Sigmoid colon (tissue), 7 donors: ENCODE results near the gene ETS1. TPM values are rescaled to one million over a fixed set of nuclear protein-coding genes. Genes with fewer than 3 reads are reported as not detected.
"Not testable (repeated sequence)": the region's sequence is repeated elsewhere in the genome, so short reads cannot be mapped to it uniquely, and the experiment has no call there.

Experiments used
- DNase-seq: peaks from one replicate; pipeline ENCODE4 v3.0.0-alpha.2; 2019
- H3K27ac ChIP-seq, 4 donors: fragments of 200-600 bp; sonication (generic); one replicate each; pipeline ENCODE4 v1.5.1; 2016 to 2019; ENCODE audit warnings: mild to moderate bottlenecking in 1 of 4
- H3K27me3 ChIP-seq, 3 donors: fragments of 200-600 bp; sonication (generic); one replicate each; pipeline ENCODE4 v1.5.1; 2019; ENCODE audit warnings: mild to moderate bottlenecking in 1 of 3
- H3K36me3 ChIP-seq, 4 donors: fragments of 200-600 bp; sonication (generic); one replicate each; pipeline ENCODE4 v1.5.1; 2016 to 2019
- H3K4me1 ChIP-seq, 4 donors: fragments of 200-600 bp; sonication (generic); one replicate each; pipeline ENCODE4 v1.5.1; 2017 to 2019
- H3K4me3 ChIP-seq, 4 donors: fragments of 200-600 bp; sonication (generic); one replicate each; pipeline ENCODE4 v1.5.1; 2017 to 2019; ENCODE audit warnings: mild to moderate bottlenecking in 2 of 4, moderate library complexity in 1 of 4
- H3K9me3 ChIP-seq, 4 donors: fragments of 200-600 bp in 3 of 4; sonication (generic) in 3 of 4; one replicate each; pipeline versions ENCODE4 v1.5.1 to v1.6.1; 2013 to 2019
- EP300 ChIP-seq, 4 donors: sonication (generic); formaldehyde crosslinking; IDR thresholded peaks; one replicate each; pipeline ENCODE4 v1.6.1; 2017; ENCODE audit warnings: antibody characterized with exemption in 4 of 4
- POLR2A ChIP-seq, 2 donors: fragments of 450-650 bp; IDR thresholded peaks; one replicate each; pipeline ENCODE4 v1.6.1; 2016; ENCODE audit warnings: antibody characterized with exemption in 2 of 2, mild to moderate bottlenecking in 2 of 2, moderate library complexity in 2 of 2
- POLR2AphosphoS5 ChIP-seq, 4 donors: sonication (generic); formaldehyde crosslinking; IDR thresholded peaks; one replicate each; pipeline ENCODE4 v1.6.1; 2017; ENCODE audit warnings: antibody characterized with exemption in 4 of 4
- WGBS, 2 donors: extraction: QIAGEN DNeasy Blood & Tissue Kit; methylation state at CpG; one replicate each; pipeline ENCODE4 v1.1.7; 2013; 5-methylcytosine and 5-hydroxymethylcytosine counted together
- intact Hi-C: fragments of 100-400 bp; cut with DNase I; formaldehyde crosslinking; loops from one replicate; pipeline ENCODE4 v1.15.1; 2023
- polyA plus RNA-seq, 3 donors: library from polyadenylated mRNA; stranded (reverse); fragments of 200-250 nt; gene quantifications; one replicate each; pipeline ENCODE4 v1.2.3, GENCODE V29; 2013
- total RNA-seq, 4 donors: library from RNA; depleted of rRNA; stranded (reverse); fragments of >200 nt; gene quantifications; one replicate each; pipeline ENCODE4 v1.1.0, GENCODE V29; 2016
- TF ChIP-seq, protein P1 (sequence below), 4 experiments: fragments of 450-650 bp in 3 of 4; fragments of 200-600 bp in 1 of 4; IDR thresholded peaks; one replicate each; pipeline ENCODE4 v1.5.1; 2016 to 2019; ENCODE audit warnings: antibody characterized with exemption in 4 of 4, mild to moderate bottlenecking in 3 of 4, moderate library complexity in 2 of 4
- donor health status: healthy with polysubstance abuse.
- donor health status: Bipolar disorder and iron deficiency.
- donor health status: healthy.

Gene ETS1
- total and polyA plus RNA-seq, 7 donors, result 12.5 to 122 (median 24.6) TPM

DNA sequence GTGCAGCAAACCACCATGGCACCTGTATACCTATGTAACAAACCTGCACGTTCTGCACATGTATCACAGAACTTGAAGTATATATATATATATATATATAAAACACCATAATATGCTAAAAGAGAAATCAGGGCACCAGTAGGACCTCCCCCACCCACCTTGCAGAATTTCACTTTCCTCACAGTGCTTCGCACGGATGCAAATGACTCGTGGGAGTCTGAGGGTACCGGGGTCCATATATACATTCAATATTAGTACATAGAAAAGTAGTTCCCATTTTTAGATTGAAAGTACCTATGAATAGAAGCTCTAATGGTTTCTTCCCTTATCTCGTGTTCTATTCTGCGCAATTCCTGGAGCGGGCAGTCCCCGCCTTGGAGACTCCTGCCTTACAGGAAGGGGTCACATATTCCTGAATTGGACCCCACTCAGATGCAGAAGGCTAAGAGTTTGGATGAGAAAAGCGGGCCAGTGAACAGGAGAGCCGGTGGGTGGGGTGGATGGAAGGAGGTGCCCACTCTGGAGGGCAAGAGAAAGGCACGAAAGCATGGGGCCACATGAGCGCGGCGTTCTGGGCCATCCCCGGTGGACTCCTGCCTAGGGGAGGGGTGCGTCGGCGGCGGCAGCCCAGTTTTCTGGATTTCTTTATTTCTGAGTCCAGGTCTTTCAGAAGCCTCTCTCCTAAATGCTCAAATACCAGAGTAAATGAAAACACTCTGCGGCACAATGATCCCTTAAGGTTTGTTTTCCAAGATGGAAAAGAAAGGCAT, 136.3 kb downstream of the ETS1 start:
- Histone ChIP-seq H3K27ac (peak overlapping the region; percentile 18 to 33 (median 27)), H3K9me3 (no peaks in the 10 kb centered on the region), H3K27me3 (no peaks in the 10 kb centered on the region), H3K4me3 (peak overlapping the region in 2 of 4 donors; percentile 19 to 26), H3K36me3 (no peaks in the 10 kb centered on the region), H3K4me1 (peaks cover 0 to 25% (median 19%) of the 10 kb centered on the region in 4 donors)
- TF ChIP-seq POLR2A (IDR thresholded peaks at IDR 0.05) (no peak), POLR2AphosphoS5 (IDR thresholded peaks at IDR 0.05) (no peak), EP300 (IDR thresholded peaks at IDR 0.05) (no peak)
- TF ChIP-seq, protein P1, sequence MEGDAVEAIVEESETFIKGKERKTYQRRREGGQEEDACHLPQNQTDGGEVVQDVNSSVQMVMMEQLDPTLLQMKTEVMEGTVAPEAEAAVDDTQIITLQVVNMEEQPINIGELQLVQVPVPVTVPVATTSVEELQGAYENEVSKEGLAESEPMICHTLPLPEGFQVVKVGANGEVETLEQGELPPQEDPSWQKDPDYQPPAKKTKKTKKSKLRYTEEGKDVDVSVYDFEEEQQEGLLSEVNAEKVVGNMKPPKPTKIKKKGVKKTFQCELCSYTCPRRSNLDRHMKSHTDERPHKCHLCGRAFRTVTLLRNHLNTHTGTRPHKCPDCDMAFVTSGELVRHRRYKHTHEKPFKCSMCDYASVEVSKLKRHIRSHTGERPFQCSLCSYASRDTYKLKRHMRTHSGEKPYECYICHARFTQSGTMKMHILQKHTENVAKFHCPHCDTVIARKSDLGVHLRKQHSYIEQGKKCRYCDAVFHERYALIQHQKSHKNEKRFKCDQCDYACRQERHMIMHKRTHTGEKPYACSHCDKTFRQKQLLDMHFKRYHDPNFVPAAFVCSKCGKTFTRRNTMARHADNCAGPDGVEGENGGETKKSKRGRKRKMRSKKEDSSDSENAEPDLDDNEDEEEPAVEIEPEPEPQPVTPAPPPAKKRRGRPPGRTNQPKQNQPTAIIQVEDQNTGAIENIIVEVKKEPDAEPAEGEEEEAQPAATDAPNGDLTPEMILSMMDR (IDR thresholded peaks at IDR 0.05), result no peak
- intact Hi-C loops, result loop anchor here (5.0 to 10.0 kb wide), 2 partner anchors 44 to 74 kb away; no protein-coding TSS in a partner anchor
- 90 to 94% methylated on average over 21 of the region's 21 CpGs for WGBS, 2 donors
- no peak for DNase-seq

DNA sequence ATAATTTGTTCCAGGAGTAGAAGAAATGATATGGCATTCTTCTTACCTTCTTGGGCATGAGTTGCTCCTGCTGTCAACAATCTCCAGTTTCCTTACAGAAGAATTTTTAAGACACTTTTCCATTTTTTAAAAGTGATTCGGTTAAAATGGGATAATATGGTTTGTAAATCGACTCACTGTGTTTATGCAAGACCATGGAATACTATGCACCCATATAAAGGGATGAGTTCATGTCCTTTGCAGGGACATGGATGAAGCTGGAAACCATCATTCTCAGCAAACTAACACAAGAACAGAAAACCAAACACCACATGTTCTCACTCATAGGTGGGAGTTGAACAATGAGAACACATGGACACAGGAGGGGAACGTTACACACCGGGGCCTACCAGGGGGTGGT, 136.9 kb downstream of the ETS1 start:
- intact Hi-C loops, result loop anchor here (5.0 to 10.0 kb wide), 2 partner anchors 43 to 74 kb away; no protein-coding TSS in a partner anchor
- peaks cover 0 to 19% (median 16%) of the 10 kb centered on the region in 4 donors for H3K4me1 ChIP-seq
- H3K36me3 ChIP-seq, H3K27me3 ChIP-seq, H3K27ac ChIP-seq, DNase-seq, H3K4me3 ChIP-seq, H3K9me3 ChIP-seq: not testable (repeated sequence)
- WGBS, 2 donors, result 73 to 95% methylated on average over 4 of the region's 4 CpGs

DNA sequence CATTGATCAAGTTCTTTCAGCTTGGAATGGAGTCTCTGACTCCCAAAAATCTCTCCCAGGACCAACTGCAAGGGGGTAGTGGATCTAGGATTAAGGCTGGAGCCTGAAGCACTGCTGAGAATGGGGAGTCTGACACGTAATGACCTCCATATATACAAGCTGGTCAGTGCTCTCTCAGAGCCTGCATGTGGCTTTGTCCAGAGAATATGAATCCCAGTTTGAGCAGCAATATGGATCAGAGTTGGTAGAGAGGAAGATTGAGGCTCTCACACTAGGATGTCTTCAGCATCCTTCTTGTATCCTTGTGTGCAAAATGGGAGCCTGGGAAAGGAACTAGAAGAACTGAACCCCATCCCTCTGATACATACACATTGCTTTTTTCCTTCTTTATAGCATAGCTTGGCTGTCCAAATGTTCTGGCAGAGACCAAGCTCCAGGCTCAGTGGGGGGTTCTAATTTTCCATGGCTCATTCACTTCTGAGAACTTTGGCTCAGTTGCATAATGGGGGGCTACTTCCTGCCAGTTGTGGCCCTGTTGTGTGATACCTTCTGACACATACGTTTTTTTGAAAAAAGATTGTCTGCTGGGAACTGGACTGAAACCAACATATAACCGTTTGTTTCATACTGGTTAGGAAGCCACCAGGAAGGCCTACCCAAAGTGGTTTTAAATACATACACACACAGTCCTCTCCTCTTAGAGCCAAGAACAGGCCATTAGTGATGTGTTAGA, 138.2 kb downstream of the ETS1 start:
- Histone ChIP-seq H3K4me1 (peaks cover 0 to 19% (median 16%) of the 10 kb centered on the region in 4 donors), H3K27ac (no peak overlapping the region), H3K36me3 (no peaks in the 10 kb centered on the region), H3K9me3 (no peaks in the 10 kb centered on the region), H3K27me3 (no peaks in the 10 kb centered on the region), H3K4me3 (no peak overlapping the region)
- DNase-seq, result no peak
- TF ChIP-seq EP300 (IDR thresholded peaks at IDR 0.05), result no peak
- TF ChIP-seq POLR2AphosphoS5 (IDR thresholded peaks at IDR 0.05), result no peak
- TF ChIP-seq, protein P1 (IDR thresholded peaks at IDR 0.05), result no peak
- TF ChIP-seq POLR2A (IDR thresholded peaks at IDR 0.05), result no peak
- intact Hi-C loops, result no loop called here
- WGBS, 2 donors, result 73 to 79% methylated on average over 3 of the region's 3 CpGs

DNA sequence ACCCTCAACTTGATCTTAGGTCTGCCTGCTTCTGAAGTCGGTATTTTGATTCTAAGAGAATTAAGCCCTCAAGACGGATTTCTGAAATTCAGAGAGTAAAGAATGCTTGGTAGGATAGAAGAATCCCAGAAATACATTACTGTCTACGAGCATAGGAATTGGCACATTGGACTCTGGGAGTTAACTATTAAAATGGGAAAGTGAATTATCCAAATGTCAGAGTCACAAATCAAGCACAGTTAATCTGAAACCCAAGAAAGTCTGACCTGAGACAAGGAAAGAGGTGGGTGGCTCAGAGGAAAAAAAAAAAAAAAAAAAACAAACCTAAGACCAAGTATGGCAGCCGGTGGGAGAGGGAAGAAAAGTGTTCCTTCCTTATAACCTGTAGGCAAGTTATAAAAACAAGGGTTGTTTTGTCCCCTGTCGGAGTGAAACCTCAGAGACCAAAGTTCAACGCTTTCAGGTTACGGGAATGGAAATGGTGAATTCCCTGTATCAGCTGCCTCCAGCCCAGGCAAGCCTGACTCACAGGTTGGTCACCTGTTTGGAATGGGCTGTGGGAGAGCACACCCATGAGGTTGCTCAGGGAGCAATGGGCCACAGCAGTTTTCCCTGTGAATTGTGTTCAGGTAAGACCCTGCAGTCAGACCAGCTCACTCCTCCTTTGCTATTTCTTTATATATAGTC, 139.0 kb downstream of the ETS1 start:
- WGBS, 2 donors, result 17 to 72% methylated on average over 7 of the region's 7 CpGs
- no peak overlapping the region for H3K4me3 ChIP-seq
- DNase-seq, result no peak
- TF ChIP-seq, protein P1 (IDR thresholded peaks at IDR 0.05), result no peak
- TF ChIP-seq POLR2A (IDR thresholded peaks at IDR 0.05) (no peak), EP300 (IDR thresholded peaks at IDR 0.05) (no peak), POLR2AphosphoS5 (IDR thresholded peaks at IDR 0.05) (no peak)
- peaks cover 0 to 12% (median 8%) of the 10 kb centered on the region in 4 donors for H3K4me1 ChIP-seq
- no peak overlapping the region for H3K27ac ChIP-seq
- H3K27me3 ChIP-seq, result no peaks in the 10 kb centered on the region
- intact Hi-C loops, result no loop called here
- H3K36me3 ChIP-seq, result no peaks in the 10 kb centered on the region
- H3K9me3 ChIP-seq, result no peaks in the 10 kb centered on the region

DNA sequence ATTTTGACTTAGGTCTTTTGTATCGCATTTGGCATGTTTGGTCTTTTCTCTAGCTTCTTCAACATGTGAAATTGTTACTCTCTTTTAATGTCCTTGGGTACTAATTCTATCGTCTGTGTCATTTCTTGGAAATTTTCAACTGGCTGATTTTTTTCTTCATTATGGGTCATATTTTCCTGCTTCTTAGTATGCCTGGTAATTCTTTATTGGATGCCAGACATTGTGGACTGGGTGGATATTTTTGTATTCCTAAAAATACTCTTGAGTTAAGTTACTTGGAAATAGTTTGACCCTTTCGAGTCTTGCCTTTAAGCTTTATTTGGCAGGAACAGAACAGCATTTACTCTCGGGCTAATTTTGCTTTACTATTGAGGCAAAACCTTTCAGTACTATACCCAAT, 140.1 kb downstream of the ETS1 start:
- H3K4me3 ChIP-seq, result no peak overlapping the region

DNA sequence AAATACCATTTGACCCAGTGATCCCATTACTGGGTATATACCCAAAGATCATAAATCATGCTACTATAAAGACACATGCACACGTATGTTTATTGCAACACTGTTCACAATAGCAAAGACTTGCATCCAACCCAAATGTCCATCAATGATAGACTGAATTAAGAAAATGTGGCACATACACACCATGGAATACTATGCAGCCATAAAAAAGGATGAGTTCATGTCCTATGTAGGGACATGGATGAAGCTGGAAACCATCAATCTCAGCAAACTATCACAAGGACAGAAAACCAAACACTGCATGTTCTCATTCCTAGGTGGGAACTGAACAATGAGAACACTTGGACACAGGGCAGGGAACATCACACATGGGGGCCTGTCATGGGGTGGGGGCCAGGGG, 141.4 kb downstream of the ETS1 start:
- 92 to 96% methylated on average over 1 of the region's 1 CpG for WGBS, 2 donors
- H3K36me3 ChIP-seq, H3K4me3 ChIP-seq, H3K4me1 ChIP-seq, H3K27ac ChIP-seq, DNase-seq, H3K27me3 ChIP-seq, intact Hi-C loops, H3K9me3 ChIP-seq: not testable (repeated sequence)

More for the DNA sequence above, 140.1 kb downstream of the ETS1 start:
- no peak for TF ChIP-seq POLR2A (IDR thresholded peaks at IDR 0.05)
- TF ChIP-seq, protein P1 (IDR thresholded peaks at IDR 0.05), result no peak
- no peak for TF ChIP-seq POLR2AphosphoS5 (IDR thresholded peaks at IDR 0.05)
- TF ChIP-seq EP300 (IDR thresholded peaks at IDR 0.05), result no peak
- Histone ChIP-seq H3K27ac (no peak overlapping the region), H3K4me1 (peaks cover 0 to under 1% (median 0%) of the 10 kb centered on the region in 4 donors), H3K9me3 (no peaks in the 10 kb centered on the region), H3K36me3 (no peaks in the 10 kb centered on the region), H3K27me3 (no peaks in the 10 kb centered on the region)
- intact Hi-C loops, result no loop called here
- no peak for DNase-seq
- 94 to 95% methylated on average over 4 of the region's 4 CpGs for WGBS, 2 donors
